ENCODE results near the gene AAMP.

AAMP gene

GRCh38 chr2:218294430-218295022, 24.6 kb upstream of the AAMP start:
- no peak for DNase-seq (ENCODE audit: low spot score)

GRCh38 chr2:218293715-218294429, 23.9 kb upstream of the AAMP start:
- peak; percentile 11 for DNase-seq (ENCODE audit: low spot score)

GRCh38 chr2:218292048-218293014, 22.4 kb upstream of the AAMP start, which contains the start of gene TMBIM1:
TMBIM1 (minus strand) TSS chr2:218292503; CDS start chr2:218282141, 10,362 bp downstream.
- peak; percentile 64 for DNase-seq (ENCODE audit: low spot score)

- DNase-seq (ENCODE audit: low spot score): peak; percentile 57
Measured at GRCh38 chr2:218291318-218292047, 21.5 kb upstream of the AAMP start.

GRCh38 chr2:218290316-218291261, 20.7 kb upstream of the AAMP start:
- peak; percentile 38 for DNase-seq (ENCODE audit: low spot score)

GRCh38 chr2:218289639-218290315, 19.8 kb upstream of the AAMP start:
- peak; percentile 40 for DNase-seq (ENCODE audit: low spot score)

GRCh38 chr2:218286570-218287459, 16.9 kb upstream of the AAMP start:
- DNase-seq (ENCODE audit: low spot score): peak; percentile 92

- peak; percentile 54 for DNase-seq (ENCODE audit: low spot score)
Measured at GRCh38 chr2:218285604-218286003, 15.7 kb upstream of the AAMP start.

GRCh38 chr2:218284106-218284811, 14.3 kb upstream of the AAMP start:
- DNase-seq (ENCODE audit: low spot score): no peak

GRCh38 chr2:218282173-218282991, 12.4 kb upstream of the AAMP start:
- peak; percentile 67 for DNase-seq (ENCODE audit: low spot score)

- DNase-seq (ENCODE audit: low spot score): no peak
Measured at GRCh38 chr2:218281449-218281848, 11.5 kb upstream of the AAMP start.

GRCh38 chr2:218280260-218280870, 10.4 kb upstream of the AAMP start:
- DNase-seq (ENCODE audit: low spot score): no peak

- DNase-seq (ENCODE audit: low spot score): no peak
Measured at GRCh38 chr2:218278531-218279360, 8.8 kb upstream of the AAMP start.

- DNase-seq (ENCODE audit: low spot score): no peak
Measured at GRCh38 chr2:218277921-218278320, 8.0 kb upstream of the AAMP start.

- DNase-seq (ENCODE audit: low spot score): no peak
Measured at GRCh38 chr2:218276986-218277755, 7.2 kb upstream of the AAMP start.
